HG03342 (cell line): ENCODE results near the gene ABHD15.
A peak's percentile ranks its signal among the peaks of the same experiment; 100 is the strongest.

ENCODE experiments used
- ATAC-seq: cut with Tn5 transposase; IDR thresholded peaks from one replicate; pipeline ENCODE4 v1.9.1; 2021; ENCODE audit warnings: mild to moderate bottlenecking, moderate library complexity; ENCODE audit not compliant: unreplicated experiment

The ABHD15 gene

DNA sequence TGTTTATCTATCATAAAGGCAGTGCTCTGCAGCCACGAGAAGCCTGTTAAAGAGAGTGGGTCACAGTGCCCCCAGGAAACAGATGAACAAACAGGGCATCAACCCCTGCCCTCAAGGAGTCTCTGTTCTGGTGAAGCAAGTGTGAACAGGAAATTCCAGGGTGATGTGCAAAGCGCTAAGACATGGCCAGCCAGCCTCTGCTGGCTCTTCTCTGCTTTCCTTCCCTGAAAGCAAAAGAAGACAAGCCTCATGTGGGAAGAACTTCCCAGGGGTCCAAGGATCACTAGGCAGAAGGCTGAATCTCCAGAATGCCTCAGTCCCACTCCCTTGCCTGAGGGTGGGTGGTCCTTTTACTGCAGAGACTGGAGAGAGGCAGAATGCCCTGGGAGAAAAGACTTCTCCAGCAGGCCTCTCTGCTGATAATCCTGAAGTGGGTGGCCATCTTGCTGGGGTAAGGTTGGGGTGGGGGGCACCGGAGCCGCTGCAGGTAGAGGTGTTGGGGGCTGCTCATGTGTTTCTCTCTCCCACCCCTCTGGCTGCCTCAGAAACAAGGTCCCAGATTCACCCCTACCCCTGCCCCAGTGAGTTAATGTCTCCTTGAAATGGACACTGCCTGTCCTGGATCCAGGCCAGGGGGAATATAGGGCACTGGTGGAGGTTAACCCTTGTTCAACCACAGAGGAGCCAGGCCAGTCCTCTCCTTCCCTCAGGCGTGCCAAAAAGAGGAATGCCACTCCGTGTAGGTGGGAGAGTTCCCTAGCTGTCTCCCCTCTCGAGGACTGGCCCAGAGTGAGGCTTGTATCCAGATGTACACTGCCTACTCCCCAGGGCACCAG, 28.5 kb upstream of the ABHD15 start:
- ATAC-seq: no peak

DNA sequence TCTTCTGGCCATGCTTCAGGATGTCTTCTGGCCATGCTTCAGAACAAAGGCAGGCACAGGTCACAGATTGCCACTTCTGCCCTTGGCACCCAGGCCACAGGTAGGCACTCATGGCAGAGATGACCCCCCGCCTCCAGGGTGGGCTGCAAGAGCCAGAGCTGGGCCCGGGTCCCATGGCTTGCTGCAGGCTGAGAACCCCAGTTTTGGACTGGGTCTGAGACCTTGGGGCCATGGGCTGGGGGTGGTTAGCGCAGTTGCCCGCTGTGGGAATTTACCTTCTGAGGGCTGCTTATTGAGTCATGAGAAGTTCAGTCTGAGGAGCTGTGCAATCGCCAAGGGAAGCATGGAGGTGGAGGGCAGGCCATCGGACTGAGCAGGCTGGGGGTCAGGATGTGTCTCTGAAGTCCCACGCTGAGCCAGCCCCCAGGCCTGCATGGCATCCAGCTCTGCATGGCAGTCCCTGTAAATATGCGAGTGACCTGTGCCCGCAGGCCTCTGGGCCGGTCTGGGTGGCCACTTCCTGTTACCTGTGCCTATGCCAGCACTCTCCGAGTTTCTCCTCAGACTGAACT, 27.8 kb upstream of the ABHD15 start:
- ATAC-seq: no peak

DNA sequence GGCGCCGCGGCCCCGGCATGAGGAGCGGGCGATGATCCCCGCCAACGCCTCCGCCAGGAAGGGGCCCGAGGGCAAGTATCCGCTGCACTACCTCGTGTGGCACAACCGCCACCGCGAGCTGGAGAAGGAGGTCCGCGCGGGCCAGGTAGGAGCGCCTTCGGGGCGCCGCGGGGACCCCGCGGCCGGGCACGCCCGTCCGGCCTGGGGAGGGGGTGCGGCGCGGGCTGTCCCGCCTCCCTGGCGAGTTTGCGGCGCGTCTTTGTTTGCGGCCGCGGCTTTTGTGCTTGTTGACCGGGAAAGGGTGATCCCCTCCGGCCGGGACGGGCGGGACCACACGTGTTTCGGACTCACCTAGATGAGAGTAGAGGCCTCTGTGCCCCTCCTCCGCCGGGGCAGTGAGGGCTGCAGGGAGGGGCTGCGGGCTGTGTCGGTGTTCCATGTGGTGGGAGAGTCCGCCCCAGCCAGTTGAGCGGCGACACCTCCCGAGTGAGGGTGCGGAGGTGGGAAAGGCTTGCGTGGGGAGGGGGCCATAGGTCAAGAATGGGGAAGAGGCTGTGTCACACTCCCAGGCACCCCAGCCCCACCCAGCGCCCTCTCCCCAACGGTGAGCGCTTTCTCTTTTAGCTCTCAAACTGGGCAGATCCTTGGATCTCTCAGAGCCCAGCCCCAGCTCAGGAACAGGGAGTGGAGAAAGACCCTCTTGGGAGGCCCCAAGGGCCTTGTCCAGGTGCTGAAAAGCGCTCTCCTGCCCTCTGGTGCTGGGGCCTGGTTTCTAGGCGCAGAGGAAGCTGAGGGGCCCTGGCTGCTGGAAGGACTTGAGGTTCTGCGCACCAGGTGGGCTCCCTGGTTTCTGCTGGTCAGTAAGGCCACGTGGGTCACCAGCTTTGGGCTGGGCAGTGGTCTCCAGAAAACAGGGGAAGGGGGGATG, 27.0 kb upstream of the ABHD15 start:
- no peak for ATAC-seq

DNA sequence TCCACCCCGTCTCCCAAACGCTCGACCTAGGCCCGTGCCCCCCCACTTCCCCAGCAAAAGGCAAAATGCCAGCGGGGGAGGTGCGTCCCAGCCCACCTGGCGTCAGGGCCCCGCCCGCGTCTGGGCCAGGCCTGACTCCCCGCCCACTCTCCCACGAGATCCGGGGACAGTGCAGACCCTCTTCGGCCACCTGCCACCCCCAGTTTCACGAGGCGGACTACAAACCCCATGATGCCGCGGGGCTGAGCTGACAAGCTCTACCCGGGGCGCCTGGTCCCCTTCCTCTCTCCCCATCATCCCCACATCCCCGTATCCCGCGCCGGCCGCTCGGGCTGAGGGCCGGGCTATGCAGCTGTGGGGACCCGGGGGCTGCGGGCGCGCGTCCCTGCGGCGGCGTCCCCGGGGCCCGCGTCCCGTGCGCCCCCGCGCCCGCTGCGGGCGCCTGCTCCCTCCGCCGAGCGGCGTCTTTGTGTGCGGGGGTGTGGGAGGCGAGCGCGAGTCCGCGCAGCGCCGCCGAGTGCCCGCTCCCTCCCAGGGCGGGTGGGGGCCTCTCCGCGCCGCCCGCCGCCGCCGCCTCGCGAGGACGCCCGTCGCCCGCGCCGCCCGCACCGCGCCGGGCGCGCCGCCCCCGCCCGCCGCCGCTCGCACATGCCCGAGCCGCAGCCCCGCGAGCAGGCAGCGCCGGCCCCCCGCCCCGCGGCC, 26.2 kb upstream of the ABHD15 start, which contains the start of gene ANKRD13B:
Gene ANKRD13B, plus strand, starts transcription at position 283 of the 702 bp plus-strand sequence. CDS start 490 bp downstream, outside the sequence.
- ATAC-seq: no peak

DNA sequence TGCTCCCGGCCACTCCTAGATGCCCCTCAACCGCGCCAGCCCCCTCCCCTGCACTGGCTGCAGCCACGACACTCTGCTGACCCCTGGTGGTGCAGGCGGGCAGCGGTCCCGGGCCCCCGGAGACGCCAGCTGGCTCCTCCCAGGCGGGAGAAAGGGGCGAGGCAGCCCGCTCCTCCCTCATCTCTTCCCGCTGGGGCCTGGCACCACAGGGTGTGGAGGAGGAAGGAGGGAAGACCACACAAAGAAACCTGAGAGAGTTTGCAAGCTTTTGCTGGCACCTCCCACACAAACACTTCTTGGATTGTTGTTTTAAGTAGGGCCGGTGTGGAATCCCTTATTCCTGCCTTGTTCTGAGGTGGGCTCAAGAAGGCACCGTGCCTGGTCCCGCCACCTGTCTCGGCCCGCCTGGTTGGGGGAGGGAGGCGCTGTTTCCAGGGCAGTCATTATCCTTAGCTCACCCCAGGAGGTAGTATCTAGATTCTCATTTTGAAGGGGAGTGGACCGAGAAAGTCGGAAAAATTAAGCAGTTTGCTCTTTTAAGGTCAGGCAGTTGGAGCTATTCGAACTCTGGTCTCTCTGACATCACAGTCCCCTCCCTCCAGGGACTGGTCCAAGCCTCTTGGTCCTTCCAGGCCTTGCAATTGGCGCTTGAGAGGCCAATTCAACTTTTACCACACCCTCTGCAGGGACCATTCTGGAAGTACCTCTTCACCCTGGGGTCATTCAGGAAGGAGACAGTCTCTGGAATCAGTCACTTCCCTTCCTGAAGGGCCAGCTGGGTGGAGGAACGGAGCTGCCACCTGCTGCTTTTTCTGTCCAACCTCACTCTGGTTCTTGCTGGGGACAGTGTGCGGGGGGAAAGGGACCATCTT, 25.1 kb upstream of the ABHD15 start:
- ATAC-seq: peak; percentile 33

DNA sequence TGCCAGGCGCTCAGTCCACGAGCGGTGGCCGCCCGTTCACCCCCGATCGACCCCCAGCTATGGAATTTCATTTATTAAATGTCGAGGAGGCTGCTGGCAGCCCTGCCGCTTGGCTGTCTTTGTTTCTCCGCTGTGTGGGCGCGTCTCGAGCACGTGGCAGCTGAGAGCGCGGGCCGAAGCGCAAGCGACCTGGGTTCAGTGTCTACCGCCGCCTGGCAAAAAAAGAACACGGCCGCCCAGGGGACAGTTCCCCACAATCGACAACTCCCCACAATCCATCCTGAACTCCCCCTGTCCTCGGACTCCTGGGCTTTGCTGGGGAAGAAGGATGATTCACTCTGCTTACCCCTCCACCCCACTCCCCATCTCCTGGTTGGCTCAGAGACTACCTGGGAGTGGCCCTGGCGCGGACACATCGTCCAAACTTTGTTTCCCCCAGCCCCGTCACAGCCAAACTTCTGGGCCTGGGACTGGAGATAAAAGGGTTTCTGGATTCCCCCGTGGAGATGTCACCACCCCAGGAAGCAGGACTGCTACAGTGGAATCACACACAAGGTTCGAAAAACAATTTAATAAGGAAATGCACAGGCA, 24.4 kb upstream of the ABHD15 start:
- ATAC-seq: no peak

DNA sequence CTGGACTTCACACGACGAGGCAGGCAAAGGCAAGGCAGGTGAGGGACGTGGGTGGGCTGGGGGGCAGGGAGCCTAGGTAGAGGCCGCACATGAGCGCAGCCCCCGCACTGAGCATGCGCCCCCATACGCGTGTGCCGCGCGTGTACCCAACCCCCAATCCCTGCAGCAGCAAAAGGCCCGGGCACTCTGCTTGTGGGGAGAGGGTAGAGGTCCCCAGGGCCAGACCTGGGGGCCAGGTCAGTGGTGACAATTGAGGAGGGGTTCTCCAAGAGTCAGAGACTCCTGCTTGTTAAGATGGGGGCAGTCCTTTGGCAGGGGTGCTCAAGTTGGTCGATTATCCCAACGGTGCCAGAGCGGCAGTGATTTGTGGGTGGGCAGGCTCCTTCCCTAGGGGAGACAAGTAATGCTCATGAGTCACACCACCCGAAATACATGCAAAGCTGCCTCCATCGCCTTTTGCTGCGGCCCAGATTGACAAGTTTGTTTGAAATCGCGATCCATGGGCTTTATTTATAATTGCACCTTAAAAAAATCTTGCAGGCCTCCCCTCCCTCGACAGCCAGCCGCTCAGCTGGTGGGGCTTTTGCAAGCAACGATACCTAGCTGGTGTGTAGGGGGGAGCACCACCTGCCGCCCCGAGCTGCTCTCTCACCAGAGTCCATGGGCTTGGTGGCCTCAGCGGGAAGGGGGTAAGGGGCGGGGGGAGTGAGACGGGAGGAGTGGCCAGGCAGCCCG, 23.7 kb upstream of the ABHD15 start:
- ATAC-seq: no peak

DNA sequence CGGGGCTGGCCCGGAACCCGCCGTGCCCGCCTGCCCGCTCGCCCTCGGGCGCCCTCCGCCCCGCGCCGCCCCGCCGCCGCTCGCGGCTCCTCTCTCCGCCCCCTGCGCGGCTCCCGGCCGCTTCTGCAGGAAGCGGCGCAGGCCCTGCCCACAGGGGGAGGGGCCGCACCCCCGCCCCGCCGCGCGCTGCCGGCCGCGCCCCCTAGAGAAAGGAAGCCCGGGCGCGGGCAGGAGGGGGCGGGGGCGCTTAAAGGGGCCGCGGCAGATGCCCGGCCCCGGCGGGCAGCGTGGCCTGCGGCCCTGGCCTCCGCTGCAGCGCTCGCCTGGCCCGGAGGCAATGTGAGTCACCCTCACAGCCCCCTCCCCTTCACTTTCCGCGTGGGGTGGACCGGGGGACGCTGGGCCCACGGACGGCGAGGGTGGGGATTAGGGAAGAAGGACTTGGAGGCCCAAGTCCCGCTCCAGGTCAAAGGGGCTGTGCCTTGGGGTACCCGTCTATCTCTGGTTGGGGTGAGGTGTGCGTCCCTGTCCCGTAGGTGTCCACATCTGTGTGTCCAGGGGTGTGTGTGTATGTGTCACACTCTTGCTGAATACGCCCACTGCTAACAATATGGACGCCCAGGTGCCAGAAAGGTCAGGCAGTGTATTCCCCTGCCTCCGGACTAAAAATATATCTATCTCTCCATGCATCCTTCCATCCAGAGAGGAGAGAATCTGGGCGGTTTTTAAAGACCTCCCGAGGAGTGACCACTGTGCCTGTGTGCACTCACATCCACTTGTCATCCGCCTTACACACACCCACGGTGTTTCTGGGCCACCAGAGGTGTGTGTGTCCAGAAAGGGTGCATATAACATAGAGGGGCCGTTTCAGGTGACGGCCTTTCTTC, 22.9 kb upstream of the ABHD15 start, which contains the start of gene GIT1:
Gene GIT1, minus strand, starts transcription at position 125 of the 887 bp plus-strand sequence. CDS start 270 bp downstream, outside the sequence.
- ATAC-seq: peak; percentile 49

DNA sequence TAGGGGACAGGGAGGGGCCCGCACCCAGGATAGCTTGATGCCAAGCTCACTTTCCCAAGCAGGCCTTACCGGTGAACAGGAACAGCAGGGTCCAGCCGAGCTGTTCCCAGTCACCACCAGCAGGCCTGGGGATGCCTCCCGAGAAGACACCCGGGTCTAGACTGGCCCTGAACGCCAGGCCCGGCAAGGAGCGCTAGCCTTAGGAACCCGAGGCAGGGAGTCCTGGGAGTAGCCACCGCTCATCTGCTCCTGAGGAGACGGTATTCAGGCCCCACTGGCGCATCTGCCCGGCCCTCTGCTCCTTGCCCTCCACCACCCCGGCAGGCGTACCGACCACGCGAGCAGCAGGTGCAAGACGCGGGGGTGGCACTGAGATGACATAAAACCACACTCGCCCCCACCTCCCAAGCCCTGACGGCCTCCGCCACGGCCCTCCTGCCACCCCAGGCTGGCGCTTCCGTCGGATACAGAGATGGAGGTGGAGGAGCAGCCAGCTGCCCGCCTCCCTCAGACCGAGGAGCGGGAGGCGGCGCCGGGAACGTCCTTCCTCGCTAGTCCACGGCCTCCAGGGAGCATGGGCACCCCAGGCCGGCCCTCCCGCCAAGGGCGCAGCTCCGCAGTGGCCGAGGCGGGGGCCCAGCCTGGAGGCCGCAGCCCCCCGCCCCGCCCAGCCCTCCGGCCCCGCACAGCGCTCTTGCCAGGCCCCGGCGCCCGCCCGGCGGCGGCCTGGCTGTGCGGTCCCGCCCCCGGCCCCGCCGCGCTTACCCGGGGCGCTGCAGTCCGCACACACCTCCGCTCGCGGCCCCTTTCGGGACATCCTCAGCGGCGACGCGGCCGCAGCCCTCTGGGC, 21.9 kb upstream of the ABHD15 start:
- peak; percentile 6 for ATAC-seq

DNA sequence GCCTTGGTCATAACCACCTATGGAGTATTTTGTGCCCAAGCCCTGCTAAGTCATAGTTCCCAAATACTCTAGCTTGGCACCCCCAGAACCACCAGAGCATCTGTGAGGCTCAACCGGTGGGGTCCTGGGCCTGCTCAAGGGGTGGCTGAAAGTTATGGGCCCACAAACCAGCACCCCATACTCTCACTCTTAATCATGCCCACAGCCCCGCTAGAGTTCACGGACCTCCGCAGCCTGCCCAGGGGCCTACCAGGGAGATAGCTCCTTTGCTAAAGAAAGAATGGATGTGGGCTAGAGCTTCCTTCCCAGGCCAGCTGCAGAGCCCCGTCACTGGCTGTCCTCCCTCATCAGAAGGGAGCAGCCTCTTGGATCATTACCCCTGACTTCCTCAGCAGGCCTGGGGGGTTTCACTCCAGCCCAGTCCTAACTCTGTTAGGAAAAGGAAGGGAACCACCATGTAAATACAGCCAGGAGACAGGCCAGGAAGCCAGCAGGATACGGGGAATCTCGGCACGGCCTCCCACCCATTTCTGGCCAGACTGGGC, 21.3 kb upstream of the ABHD15 start:
- no peak for ATAC-seq

DNA sequence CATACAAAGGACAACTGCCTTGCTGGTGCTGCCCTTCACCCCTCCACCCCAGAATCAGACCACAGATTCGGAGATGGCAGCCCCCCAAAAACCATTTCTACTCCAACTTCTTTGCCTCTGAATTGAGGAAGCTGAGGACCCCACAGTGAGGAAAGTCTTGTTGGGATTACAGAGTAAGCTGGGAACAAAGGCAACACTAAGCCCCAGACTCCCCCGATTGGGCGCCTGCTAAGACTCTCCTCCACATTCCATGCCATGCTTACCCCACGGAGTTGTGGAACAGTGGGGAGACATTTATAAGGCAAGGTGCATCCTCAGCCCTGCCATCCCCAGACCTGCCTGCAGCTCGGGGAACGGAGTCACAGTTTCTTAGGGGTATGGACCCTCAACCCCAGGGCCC, 20.8 kb upstream of the ABHD15 start:
- ATAC-seq: no peak

DNA sequence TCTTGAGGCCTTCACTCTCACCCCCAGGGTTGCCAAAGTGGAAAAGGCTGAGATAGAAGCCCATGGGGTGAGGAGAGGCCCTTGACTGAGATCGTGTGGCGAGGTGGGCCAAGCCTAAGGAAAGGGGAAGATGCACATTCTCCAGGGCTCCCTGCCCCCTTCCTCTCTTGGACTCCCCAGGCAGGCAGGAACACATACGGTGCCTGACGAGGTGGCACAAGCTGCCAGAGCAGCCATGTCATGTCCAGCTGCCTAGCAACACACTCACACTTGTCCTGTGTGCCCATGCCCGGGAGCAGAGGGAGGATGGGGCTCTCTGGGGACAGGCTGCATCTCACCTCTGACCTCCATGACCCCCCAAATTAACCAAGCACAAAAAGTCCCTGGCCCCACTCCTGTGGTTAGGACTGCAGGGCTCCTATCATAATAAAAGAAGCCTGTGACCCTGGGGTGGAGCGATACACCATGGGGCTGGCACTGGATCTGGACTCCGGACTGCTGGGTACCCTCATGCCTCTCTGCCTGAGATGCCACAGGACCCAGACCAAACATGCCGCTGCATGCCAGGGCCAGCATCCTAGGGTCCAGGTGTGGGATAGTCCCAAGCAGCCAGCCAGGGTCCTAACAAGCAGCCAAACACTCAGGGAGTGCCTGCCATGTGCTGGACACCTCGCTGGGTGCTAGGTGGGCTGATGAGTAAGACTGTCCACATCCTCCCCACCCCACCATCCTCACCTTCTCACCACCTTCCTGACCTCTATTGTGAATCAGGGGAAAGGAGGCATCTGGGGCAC, 20.0 kb upstream of the ABHD15 start:
- no peak for ATAC-seq

DNA sequence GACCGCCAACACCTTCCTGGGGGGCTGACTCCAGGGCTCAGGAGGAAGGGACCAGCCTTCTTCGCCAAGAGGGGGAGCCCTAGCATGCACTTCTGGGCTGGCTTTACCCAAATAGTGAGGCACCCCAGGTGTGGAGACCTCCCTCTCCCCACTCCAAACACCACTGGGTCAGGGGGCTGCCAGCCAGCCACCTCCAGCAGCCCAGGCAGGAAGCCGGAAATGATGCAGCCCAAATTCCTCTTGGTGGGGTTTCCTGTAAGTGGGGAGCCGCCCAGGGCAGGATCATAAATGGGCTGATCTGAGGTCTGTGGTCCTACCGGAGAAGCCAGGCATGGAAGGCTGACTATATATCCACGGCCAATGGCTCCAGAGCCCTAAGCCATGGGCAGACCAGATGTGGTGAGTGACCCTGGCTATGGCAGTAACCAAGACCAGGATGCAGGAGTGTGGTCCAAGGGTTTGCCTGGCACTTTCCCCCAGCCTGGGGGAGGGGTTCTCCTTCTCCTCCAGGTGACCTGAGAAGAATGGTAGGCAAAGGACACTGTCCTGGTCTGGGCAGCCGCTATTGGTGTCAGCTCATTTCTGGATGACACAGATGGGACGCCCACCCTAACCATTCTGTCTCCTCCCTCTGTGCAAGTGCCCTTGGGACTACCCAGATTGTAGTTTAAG, 18.4 kb upstream of the ABHD15 start:
- ATAC-seq: no peak

DNA sequence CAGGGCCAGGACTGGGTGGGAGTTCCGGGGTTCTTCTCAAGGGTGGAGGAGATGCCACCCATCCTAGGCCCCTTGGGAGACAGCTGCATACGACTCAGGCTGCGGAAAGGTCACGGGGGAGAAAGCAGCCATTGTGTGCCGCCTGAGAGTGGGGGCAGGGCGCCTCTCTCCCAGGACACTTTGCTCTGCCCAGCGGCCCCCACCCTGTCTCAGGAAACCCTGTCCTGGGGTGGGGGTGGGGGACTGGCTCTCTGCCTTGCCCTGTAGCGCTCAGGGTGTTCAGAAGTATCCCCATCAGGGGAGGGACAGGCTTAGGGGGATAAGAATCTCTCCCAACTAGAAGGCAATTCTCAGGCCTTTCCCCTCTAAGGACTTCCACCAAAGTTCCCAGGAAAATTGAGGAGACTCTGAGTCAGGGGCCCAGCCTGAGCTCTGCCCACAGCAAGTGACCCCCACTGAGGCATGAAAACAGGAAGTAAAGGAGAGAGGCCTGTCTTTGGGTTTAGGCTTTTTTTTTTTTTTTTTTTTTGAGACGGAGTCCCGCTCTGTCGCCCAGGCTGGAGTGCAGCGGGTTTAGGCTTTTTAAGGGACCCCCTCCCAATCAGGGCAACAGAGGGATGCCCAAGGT, 17.7 kb upstream of the ABHD15 start:
- ATAC-seq: no peak
